Activated effector memory CD4-positive, alpha-beta T cell treated with Interleukin-2 at 50 U/mL for 16 hours (primary cell): ENCODE measurements around the gene SLC13A3.

Experiments used
- DNase-seq: peaks from one replicate; pipeline ENCODE4 v3.0.0-alpha.2; 2020

Gene SLC13A3

DNA sequence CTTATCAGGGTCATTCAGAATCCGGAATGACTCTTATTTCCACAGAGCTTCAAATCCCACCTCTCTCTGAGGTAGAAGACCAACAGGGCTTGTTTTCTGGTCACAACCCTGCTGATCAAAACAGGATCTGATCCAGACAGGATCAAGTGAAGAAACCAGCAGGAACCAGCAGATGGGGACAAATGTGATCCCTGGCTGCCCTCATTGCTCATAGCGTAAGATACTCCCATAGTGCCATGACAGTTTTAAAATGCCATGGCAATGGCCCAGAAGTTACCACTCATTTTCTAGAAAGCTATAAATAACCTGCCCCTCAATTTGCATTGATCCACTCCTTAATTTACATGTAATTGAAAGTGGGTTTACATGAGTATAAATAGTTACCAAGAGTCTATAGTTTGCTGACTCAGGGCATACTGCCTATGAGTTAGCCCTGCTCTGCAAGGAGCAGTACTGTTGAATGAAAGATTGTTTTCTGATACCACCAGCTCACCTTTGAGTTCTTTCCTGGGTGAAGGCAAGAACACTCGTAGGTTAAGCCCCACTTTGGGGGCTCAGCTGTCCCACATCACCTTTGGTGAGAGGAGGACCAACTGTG lies 131.7 kb downstream of the SLC13A3 start:
- DNase-seq, result no peak

DNA sequence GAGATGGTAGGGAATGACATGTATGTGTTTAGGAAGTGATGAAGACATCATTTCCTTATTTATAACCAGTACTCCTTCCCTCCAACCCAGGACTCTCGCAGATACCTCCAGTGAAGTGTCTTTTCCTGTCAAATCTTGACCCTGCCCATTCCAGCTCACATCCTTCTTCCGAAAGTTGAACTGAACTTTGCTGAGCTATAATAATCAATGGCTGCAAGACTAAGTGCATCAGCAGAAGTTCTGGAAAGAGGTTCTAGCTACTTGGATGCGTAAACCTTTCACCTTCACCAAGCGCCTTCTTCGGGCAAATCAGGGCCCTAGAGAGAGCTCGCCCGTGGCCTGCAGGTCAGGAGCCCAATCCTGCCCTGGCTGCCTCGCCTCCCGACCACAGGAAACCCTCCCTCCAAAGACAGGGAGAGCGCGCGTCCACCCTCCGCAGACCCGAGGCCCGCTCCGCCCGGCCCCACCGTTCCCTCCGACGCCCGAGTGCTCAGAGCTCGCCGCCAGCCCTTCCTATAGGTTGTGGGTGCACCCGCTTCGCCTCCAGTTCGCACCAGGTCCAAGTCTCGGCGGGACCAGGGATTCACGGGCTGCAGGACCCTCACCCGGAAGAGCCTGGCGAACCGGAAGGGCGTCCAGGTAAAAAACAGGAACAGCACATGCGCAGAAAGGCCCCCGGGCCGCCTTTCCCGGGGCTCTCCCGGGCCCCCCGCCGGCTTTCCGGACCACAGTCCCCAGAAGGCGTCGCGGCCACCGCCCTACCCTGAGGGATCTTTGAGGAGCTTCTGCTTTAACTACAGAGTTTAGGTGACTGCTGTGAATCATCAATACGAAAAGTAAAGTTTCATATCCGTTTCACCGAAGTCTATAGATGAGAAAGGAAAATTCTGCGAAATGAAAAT lies 138.1 kb downstream of the SLC13A3 start, which contains the start of gene ZNF334:
Gene ZNF334, minus strand, starts transcription at position 617 of the 902 bp plus-strand sequence. CDS start 1,457 bp downstream, outside the sequence.
- no peak for DNase-seq

DNA sequence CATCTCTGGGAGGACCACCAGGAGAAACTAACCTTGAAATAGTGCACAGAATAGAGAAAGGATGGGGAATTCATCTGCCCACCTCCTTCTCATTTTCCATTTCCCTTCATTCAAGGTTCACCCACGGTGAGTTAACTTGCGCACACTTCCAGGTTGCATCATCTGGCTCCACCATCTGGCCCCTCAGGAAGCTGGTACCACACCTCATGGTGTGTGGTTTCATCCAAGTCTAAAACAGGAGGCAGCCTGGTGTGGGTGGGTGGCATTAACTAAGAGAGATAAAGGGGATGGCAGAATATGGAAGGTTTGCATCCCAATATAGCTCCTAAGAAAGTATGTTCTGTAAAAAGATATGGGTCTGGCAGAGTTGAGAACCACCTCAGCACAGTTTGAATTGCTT lies 141.7 kb downstream of the SLC13A3 start:
- no peak for DNase-seq
